Mammary epithelial cell (primary cell): ENCODE results near the gene TMEM161A.

Experiments
- EZH2 ChIP-seq: IDR thresholded peaks from 2 replicates; pipeline ENCODE4 v1.6.1; 2012; ENCODE audit warnings: low read length, inconsistent platforms, borderline replicate concordance
- TF ChIP-seq, protein P1 (sequence below), 2 donors: IDR thresholded peaks in 1 of 2; conservative IDR thresholded peaks in 1 of 2; 2 replicates each; pipeline ENCODE4 v1.5.1; 2011 to 2012; ENCODE audit warnings: inconsistent platforms in 2 of 2, low read length in 2 of 2, mild to moderate bottlenecking in 2 of 2, control low read depth in 1 of 2, low read depth in 1 of 2; ENCODE audit not compliant: insufficient read depth in 1 of 2; ENCODE audit errors: extremely low read depth in 1 of 2

DNA sequence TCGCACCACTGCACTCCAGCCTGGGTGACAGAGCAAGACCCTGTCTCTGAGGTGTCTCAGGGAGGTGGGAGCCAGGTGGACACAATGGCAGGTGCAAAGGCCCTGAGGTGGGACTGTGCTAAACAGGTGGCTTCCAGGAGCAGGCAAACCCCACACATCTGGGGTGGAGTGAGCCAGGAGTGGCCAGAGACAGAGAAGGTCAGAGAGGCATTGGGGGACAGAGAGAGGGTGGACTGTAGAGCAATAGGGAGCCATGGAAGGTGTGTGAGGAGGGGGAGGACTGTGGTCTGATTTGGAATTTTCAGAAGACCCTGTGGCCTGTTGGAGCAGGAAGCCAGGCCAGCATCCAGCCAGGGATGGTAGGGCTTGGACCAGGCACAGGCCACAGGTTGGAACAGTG lies 27.1 kb upstream of the TMEM161A start:
- TF ChIP-seq, protein P1, sequence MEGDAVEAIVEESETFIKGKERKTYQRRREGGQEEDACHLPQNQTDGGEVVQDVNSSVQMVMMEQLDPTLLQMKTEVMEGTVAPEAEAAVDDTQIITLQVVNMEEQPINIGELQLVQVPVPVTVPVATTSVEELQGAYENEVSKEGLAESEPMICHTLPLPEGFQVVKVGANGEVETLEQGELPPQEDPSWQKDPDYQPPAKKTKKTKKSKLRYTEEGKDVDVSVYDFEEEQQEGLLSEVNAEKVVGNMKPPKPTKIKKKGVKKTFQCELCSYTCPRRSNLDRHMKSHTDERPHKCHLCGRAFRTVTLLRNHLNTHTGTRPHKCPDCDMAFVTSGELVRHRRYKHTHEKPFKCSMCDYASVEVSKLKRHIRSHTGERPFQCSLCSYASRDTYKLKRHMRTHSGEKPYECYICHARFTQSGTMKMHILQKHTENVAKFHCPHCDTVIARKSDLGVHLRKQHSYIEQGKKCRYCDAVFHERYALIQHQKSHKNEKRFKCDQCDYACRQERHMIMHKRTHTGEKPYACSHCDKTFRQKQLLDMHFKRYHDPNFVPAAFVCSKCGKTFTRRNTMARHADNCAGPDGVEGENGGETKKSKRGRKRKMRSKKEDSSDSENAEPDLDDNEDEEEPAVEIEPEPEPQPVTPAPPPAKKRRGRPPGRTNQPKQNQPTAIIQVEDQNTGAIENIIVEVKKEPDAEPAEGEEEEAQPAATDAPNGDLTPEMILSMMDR (conservative IDR thresholded peaks at IDR 0.05 in 1 of 2, IDR thresholded peaks at IDR 0.05 in 1 of 2; ENCODE audit: extremely low read depth in 1 of 2, insufficient read depth in 1 of 2, low read depth in 1 of 2, low read length in 2 of 2): no peak
- no peak for TF ChIP-seq EZH2
